ENCODE data around the gene GTF2H2.
"Not testable (repeated sequence)": the region's sequence is repeated elsewhere in the genome, so short reads cannot be mapped to it uniquely, and the experiment has no call there.

GTF2H2 gene

DNA sequence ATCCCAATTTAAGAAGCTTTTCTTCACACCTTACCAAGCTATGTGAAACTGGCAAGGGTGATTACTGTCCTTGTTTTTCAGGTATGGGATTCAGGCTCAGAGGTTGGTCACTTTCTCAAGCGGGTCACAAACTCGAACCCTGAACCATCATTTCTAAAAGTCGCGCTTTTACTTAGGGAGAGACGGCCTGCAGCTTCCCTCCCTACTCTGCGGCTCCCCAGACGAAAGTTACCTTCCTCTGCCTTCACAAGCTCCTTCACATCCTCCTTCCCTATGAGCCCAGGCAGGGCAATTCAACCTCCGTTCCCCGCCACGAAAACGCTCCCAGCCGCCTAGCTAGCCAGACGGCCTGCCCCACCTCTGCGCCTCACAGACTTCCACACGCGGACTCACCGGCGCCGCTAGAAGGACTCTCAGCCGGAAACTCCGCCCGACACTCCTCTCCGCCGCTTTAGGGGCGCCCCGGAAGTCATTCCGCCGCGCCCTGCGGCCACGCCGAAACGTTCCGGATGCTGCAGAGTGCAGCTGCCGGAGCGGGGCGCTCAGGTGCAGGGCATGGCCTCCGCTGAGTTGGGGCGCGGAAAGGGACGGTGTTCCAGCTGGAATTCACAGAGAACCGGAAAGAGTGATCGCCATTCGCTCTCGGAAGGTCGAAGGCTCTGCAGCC lies at the start of gene GTF2H2:
Gene GTF2H2, minus strand, starts transcription at position 415 of the 667 bp plus-strand sequence. CDS start 4,913 bp downstream, outside the sequence.
- POLR2A ChIA-PET; H3K4me3 ChIP-seq (ENCODE audit: low read depth, low read length); H3K36me3 ChIP-seq (ENCODE audit: control insufficient read depth in 2 of 2, insufficient read depth in 1 of 2, low read length in 2 of 2); CTCF ChIA-PET; H3K4me1 ChIP-seq (ENCODE audit: control insufficient read depth, insufficient read depth, low read length); H3K9me3 ChIP-seq (ENCODE audit: control insufficient read depth, insufficient read depth, low read depth, low read length); H3K27ac ChIP-seq (ENCODE audit: extremely low read depth, low read depth, low read length): not testable (repeated sequence)

DNA sequence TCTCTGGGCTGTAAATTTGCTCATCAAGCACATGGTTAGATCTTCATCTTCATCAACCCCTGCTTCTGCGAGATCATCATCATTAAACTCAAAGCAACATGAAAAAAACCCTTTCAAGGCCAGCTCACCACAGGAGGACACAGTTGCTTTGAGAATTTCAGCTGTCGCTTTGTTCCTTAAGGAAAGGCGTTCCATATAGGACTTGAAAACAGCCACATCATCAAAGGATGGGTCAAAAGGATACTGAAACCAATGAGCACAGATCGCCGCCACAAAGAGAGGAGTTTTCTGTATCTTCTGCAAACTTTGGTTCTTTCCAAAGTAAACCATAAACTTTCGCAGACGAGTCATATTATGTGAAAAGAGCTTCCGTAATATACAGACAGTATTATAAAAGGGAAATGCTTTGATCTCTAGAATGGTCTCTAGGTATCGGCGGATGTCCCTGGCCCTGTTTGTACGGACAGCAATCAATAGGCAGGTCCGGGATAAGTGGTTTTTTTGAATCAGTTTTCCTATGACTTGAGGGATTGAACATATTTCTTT lies 42.3 kb upstream of the GTF2H2 start:
- H3K36me3 ChIP-seq (ENCODE audit: control insufficient read depth in 2 of 2, insufficient read depth in 1 of 2, low read length in 2 of 2); H3K4me1 ChIP-seq (ENCODE audit: control insufficient read depth, insufficient read depth, low read length); H3K9me3 ChIP-seq (ENCODE audit: control insufficient read depth, insufficient read depth, low read depth, low read length); POLR2A ChIA-PET; H3K27ac ChIP-seq (ENCODE audit: extremely low read depth, low read depth, low read length); H3K4me3 ChIP-seq (ENCODE audit: low read depth, low read length); CTCF ChIA-PET: not testable (repeated sequence)

DNA sequence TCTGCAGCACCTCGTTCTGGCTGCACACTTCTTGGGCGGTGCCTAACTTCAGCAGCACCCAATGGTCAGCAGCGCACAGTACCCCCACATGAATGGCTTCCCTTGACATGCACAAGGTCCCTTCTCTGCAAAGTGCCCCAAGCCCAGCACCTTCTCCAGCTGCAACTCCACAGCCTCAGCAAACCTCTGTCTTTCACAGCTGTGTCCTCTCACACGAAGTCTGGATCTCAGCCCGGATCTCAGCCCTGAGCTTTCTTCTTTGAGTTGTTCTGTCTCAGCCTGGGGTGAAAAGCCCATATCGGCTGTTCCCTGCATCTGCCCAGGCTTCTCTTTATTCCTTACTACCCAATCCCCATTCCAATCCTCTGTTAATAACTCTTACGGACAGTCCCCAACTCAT lies 32.5 kb upstream of the GTF2H2 start:
- H3K4me1 ChIP-seq (ENCODE audit: control insufficient read depth, insufficient read depth, low read length); CTCF ChIA-PET; H3K4me3 ChIP-seq (ENCODE audit: low read depth, low read length); H3K9me3 ChIP-seq (ENCODE audit: control insufficient read depth, insufficient read depth, low read depth, low read length); H3K27ac ChIP-seq (ENCODE audit: extremely low read depth, low read depth, low read length); H3K36me3 ChIP-seq (ENCODE audit: control insufficient read depth in 2 of 2, insufficient read depth in 1 of 2, low read length in 2 of 2); POLR2A ChIA-PET: not testable (repeated sequence)

GRCh38 chr5:71097930-71098203 lies 30.4 kb upstream of the GTF2H2 start:
- H3K4me1 ChIP-seq (ENCODE audit: control insufficient read depth, insufficient read depth, low read length); CTCF ChIA-PET; H3K36me3 ChIP-seq (ENCODE audit: control insufficient read depth in 2 of 2, insufficient read depth in 1 of 2, low read length in 2 of 2); H3K9me3 ChIP-seq (ENCODE audit: control insufficient read depth, insufficient read depth, low read depth, low read length); H3K4me3 ChIP-seq (ENCODE audit: low read depth, low read length); POLR2A ChIA-PET; H3K27ac ChIP-seq (ENCODE audit: extremely low read depth, low read depth, low read length): not testable (repeated sequence)

DNA sequence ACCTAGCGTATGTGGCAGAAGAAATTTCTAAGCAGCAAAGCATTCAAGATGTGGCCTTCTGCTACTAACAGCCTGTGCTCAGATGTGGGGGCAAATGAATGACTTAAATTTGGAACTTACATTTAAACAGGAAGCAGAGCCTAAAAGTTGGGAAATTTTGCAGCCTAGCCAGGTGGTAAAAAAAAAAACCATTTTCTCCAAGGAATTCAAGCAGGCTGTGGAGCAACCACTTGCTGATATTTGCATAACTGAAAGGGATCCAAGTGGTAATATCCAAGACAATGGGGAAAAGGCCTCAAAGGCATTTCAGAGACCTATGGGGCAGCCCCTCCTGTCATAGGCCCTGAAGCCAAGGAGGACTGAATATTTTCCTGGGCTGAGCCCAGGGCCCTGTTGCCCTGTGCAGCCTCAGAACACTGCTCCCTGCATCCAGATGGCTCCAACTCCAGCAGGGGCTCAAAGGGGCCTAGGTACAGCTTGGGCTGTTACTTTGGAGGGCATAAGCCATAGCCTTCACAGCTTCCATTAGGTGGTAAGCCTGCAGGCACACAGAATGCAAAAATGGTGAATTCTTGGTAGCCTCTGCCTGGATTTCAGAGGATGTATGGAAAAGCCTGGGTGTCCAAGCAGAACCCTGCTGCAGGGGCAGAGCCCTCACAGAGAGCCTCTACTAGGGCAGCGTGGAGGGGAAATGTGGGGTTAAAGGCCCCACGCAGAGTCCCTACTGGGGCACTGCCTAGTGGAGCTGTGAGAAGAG lies 29.9 kb upstream of the GTF2H2 start:
- CTCF ChIA-PET; H3K36me3 ChIP-seq (ENCODE audit: control insufficient read depth in 2 of 2, insufficient read depth in 1 of 2, low read length in 2 of 2); H3K4me3 ChIP-seq (ENCODE audit: low read depth, low read length); H3K27ac ChIP-seq (ENCODE audit: extremely low read depth, low read depth, low read length); H3K4me1 ChIP-seq (ENCODE audit: control insufficient read depth, insufficient read depth, low read length); POLR2A ChIA-PET; H3K9me3 ChIP-seq (ENCODE audit: control insufficient read depth, insufficient read depth, low read depth, low read length): not testable (repeated sequence)

DNA sequence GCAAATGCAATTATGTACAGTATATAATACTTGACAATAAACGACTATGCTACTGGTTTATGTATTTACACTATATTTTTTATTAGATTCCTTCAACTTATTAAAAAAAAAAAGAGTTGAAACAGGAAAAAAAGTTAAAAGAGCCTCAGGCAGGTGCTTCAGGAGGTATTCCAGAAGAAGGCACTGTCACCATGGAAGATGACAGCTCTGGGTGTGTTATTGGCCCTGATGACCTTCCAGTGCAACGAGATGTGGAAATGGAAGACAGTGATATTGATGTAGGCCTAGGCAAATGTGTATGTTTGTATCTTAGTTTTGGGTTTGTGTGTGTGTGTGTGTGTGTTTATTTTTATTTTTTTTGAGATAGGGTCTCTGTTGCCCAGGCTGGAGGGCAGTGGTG lies 22.3 kb upstream of the GTF2H2 start:
- CTCF ChIA-PET; H3K27ac ChIP-seq (ENCODE audit: extremely low read depth, low read depth, low read length); H3K4me3 ChIP-seq (ENCODE audit: low read depth, low read length); H3K36me3 ChIP-seq (ENCODE audit: control insufficient read depth in 2 of 2, insufficient read depth in 1 of 2, low read length in 2 of 2); H3K4me1 ChIP-seq (ENCODE audit: control insufficient read depth, insufficient read depth, low read length); POLR2A ChIA-PET; H3K9me3 ChIP-seq (ENCODE audit: control insufficient read depth, insufficient read depth, low read depth, low read length): not testable (repeated sequence)

DNA sequence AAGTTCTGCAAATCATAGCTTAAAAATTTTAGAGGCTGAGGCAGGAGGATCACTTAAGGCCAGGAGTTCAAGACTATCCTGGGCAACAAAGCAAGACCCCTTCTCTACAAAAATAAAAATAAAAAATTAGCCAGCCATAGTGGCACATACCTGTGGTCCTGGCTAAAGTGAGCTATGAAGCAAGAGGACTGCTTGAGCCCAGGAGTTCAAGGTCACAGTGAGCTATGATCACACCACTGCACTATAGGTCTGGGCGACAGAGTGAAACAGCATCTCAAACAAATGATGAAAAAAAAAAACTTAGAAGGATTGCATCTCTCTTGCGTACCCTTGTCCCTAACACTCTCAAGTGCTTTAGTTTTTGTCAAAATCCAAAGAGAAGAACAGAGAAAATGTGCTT lies 21.3 kb upstream of the GTF2H2 start:
- H3K27ac ChIP-seq (ENCODE audit: extremely low read depth, low read depth, low read length); H3K4me3 ChIP-seq (ENCODE audit: low read depth, low read length); H3K36me3 ChIP-seq (ENCODE audit: control insufficient read depth in 2 of 2, insufficient read depth in 1 of 2, low read length in 2 of 2); H3K9me3 ChIP-seq (ENCODE audit: control insufficient read depth, insufficient read depth, low read depth, low read length); H3K4me1 ChIP-seq (ENCODE audit: control insufficient read depth, insufficient read depth, low read length); CTCF ChIA-PET; POLR2A ChIA-PET: not testable (repeated sequence)

DNA sequence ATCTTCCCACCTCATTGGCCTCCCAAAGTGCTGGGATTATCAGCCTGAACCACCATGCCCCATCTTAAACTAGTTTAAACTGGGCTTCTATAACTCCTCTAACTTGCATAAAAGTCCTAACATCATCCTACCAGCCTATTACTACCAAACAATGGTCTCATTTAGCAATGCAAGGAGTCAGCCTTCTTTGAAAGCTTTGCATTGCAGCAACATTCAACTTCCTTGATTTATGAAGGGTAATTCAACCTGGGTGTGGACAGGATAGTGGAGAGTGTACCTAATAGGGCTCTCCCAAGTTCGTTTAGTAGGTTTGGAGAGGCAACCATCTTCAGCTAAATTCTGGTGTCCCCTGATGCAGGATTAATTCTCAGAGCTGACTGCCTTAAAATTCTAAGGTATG lies 18.7 kb upstream of the GTF2H2 start:
- H3K4me1 ChIP-seq (ENCODE audit: control insufficient read depth, insufficient read depth, low read length); H3K9me3 ChIP-seq (ENCODE audit: control insufficient read depth, insufficient read depth, low read depth, low read length); H3K27ac ChIP-seq (ENCODE audit: extremely low read depth, low read depth, low read length); POLR2A ChIA-PET; H3K36me3 ChIP-seq (ENCODE audit: control insufficient read depth in 2 of 2, insufficient read depth in 1 of 2, low read length in 2 of 2); CTCF ChIA-PET; H3K4me3 ChIP-seq (ENCODE audit: low read depth, low read length): not testable (repeated sequence)

DNA sequence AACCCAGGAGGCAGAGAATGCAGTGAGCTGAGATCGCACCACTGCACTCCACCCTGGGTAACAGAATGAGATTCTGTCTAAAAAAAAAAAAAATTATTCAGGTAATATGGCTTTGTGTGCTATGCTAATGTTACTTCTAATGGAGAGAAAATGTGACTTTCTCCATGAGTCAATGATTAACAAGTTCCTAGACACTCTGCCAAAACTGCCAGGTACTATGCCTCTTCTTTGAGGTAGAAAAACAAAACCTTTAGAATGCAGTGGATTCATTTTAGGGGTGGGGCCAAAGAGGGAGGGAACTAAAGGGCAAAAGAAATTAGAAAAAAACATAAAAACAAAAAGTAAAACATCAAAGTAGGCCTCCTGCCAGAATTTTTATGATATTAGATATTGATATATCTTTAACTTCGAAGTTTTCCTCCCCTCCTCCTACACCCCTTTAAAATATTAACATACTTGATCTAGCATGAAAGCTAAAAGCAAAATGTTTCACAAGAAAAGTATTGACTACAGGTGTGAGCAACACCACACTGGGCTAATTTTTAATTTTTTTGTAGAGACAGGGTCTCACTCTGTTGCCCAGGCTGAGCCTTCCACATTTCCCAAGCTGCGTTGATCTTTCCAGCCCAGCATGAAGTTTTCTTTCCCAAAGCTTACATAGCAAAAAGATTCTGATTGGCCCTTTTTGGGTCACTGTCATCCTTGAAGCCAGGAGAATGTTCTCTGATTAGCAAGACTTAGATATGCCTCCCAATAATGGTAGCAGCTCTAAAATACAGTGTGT lies 17.0 kb upstream of the GTF2H2 start:
- H3K4me3 ChIP-seq (ENCODE audit: low read depth, low read length); CTCF ChIA-PET; H3K4me1 ChIP-seq (ENCODE audit: control insufficient read depth, insufficient read depth, low read length); H3K9me3 ChIP-seq (ENCODE audit: control insufficient read depth, insufficient read depth, low read depth, low read length); POLR2A ChIA-PET; H3K27ac ChIP-seq (ENCODE audit: extremely low read depth, low read depth, low read length); H3K36me3 ChIP-seq (ENCODE audit: control insufficient read depth in 2 of 2, insufficient read depth in 1 of 2, low read length in 2 of 2): not testable (repeated sequence)

- CTCF ChIA-PET; H3K4me3 ChIP-seq (ENCODE audit: low read depth, low read length); H3K36me3 ChIP-seq (ENCODE audit: control insufficient read depth in 2 of 2, insufficient read depth in 1 of 2, low read length in 2 of 2); POLR2A ChIA-PET; H3K27ac ChIP-seq (ENCODE audit: extremely low read depth, low read depth, low read length); H3K4me1 ChIP-seq (ENCODE audit: control insufficient read depth, insufficient read depth, low read length); H3K9me3 ChIP-seq (ENCODE audit: control insufficient read depth, insufficient read depth, low read depth, low read length): not testable (repeated sequence)
Measured at GRCh38 chr5:71082898-71083297, 15.4 kb upstream of the GTF2H2 start.

- H3K27ac ChIP-seq (ENCODE audit: extremely low read depth, low read depth, low read length); H3K36me3 ChIP-seq (ENCODE audit: control insufficient read depth in 2 of 2, insufficient read depth in 1 of 2, low read length in 2 of 2); H3K4me3 ChIP-seq (ENCODE audit: low read depth, low read length); POLR2A ChIA-PET; CTCF ChIA-PET; H3K9me3 ChIP-seq (ENCODE audit: control insufficient read depth, insufficient read depth, low read depth, low read length); H3K4me1 ChIP-seq (ENCODE audit: control insufficient read depth, insufficient read depth, low read length): not testable (repeated sequence)
Measured at GRCh38 chr5:71082340-71082739, 14.9 kb upstream of the GTF2H2 start.

Measured in HEK293 (cell line).